ENCODE results near the gene FBLN5.

DNA sequence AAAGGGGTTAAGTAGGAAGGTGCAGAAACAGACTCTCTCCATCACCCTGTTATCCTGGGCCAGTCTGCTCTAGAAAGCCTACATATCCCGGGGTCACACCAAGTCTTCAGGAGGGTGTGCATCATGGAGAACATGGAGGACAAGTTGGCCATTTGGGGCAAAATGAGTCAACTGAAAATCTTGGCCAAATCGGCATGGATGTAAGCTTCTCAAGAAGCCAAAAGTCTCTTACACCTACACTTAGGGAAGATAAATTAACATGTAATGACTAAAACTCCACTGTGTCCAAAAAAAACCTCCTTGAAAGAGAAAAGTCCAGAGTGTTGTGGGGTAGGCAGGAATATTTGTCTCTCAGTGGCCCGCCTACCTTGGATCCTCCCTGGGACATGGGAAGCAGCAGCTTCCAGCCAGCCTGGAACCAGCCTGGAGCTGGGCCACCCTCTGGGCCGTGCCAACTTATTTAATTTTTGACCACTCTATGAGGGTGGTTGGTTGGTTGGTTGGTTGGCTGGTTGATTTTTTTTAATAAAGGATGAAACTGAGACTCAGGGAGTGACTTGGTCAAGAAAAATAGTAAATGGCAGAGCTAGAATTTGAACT is 62.3 kb downstream of the FBLN5 start:
- no peak for TF ChIP-seq EZH2phosphoT487 (IDR thresholded peaks at IDR 0.05; ENCODE audit: borderline replicate concordance, low read length)
- TF ChIP-seq, protein P1, sequence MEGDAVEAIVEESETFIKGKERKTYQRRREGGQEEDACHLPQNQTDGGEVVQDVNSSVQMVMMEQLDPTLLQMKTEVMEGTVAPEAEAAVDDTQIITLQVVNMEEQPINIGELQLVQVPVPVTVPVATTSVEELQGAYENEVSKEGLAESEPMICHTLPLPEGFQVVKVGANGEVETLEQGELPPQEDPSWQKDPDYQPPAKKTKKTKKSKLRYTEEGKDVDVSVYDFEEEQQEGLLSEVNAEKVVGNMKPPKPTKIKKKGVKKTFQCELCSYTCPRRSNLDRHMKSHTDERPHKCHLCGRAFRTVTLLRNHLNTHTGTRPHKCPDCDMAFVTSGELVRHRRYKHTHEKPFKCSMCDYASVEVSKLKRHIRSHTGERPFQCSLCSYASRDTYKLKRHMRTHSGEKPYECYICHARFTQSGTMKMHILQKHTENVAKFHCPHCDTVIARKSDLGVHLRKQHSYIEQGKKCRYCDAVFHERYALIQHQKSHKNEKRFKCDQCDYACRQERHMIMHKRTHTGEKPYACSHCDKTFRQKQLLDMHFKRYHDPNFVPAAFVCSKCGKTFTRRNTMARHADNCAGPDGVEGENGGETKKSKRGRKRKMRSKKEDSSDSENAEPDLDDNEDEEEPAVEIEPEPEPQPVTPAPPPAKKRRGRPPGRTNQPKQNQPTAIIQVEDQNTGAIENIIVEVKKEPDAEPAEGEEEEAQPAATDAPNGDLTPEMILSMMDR (IDR thresholded peaks at IDR 0.05; ENCODE audit: low read depth, low read length, poor library complexity, severe bottlenecking), result no peak
